ENCODE results near the gene TRMT44.

TRMT44 gene

DNA sequence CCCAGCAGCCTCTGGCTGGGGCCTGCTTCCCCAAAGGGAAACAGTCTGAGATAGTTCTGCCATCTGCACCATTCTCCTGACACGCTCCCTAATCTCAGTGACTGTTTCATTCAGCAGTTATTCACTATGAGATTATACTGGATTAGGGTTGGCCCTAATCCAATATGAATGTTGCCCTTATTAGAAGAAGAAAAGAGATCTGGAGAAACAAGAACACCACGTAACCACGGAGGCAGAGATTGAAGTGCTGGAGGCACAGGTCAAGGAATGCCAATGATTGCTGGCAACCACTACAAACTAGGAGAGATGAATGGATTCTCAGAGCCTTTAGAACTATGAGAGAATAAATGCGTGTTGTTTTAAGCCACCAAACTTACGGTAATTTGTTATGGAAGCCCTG is 7.4 kb upstream of the TRMT44 start:
- DNase-seq (ENCODE audit: low read depth in 3 of 3, low spot score in 1 of 3): no peak

- no peak for DNase-seq (ENCODE audit: low read depth in 3 of 3, low spot score in 1 of 3)
These were observed 6.1 kb upstream of the TRMT44 start for GRCh38 chr4:8434251-8435073.

DNA sequence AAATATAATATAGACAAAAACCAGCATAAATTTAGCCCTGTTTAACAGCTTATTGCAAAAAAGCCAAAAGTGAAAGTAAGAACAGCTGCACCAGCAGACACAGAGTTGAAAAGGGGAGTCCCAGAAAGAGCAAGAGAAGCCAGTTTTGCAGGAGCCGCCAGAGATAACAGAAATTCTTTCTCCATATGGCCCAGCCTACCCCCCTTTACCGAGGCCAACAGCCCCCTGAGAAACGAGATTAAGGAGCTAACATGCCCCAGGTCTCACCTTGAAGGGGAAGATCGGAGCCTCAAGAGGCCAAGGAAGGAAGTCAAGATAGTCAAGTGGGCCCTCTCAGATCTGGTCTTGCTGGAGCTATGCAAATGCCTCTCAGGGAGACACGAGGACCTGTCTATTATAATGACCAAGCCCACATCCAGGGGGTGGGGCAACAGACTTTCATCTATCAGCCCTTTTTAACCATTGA is 4.9 kb upstream of the TRMT44 start:
- DNase-seq (ENCODE audit: low read depth in 3 of 3, low spot score in 1 of 3): no peak

DNA sequence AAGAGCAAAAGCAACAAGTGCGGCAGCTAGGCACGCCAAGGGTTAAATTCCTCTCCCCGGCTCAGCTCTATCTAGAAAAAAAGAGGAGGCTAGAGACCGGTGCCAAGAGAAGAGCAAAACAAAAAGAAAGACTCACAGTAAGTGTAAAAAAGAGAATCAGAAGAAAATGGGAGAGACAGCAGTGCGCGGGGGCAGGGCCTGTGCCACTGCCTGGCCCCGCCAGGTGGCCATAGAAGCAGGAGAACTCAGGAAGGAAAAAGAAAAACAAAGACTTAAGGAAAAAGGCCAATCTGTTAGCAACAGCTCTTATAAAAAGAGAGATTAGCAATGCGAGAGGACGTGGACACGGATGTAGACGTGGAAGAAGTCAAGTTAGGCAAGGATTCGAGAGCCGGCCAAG is 3.3 kb upstream of the TRMT44 start:
- DNase-seq (ENCODE audit: low read depth in 3 of 3, low spot score in 1 of 3): no peak

- no peak for DNase-seq (ENCODE audit: low read depth in 3 of 3, low spot score in 1 of 3)
These were observed 1.8 kb upstream of the TRMT44 start for GRCh38 chr4:8438743-8439142.

DNA sequence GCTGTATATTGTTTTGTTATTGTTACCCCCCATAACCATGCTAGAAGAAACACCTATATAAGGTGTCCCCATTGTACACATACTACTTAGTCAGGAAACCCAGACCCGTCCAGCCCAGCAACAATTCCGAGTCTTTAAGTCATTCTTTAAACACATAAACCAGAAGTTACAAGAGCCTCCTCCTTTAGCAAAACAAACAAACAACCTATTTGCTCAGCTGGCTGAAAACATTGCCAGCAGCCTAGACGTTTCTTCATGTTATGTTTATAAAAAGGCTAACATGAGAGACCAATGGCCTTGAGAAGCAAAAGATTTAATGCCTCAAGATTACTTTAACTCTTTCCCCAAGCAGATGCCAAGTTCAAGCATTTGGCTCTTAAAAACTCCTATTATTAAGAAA is 1.4 kb upstream of the TRMT44 start:
- DNase-seq (ENCODE audit: low read depth in 3 of 3, low spot score in 1 of 3): no peak

DNA sequence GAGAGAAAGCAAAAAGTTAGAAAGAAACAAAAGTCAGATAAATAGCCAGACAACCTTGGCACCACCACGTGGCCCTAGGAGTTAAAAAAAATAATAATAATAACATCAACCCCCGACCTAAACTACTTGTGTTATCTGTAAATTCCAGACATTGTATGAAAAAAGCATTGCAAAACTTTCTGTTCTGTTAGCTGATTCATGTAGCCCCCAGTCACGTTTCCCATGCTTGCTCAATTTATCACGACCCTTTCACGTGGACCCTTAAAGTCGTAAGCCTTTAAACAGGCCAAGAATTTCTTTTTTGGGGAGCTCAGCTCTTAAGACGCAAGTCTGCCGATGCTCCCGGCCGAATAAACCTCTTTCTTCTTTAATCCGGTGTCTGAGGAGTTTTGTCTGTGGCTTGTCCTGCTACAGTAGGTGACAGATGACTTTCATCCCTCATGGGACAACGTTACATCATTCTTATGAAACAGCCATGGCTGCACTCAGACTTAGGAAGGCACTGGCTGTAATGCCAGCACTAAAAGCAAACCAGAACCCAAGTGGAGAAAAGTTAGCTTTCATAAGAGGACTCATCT is 574 bp upstream of the TRMT44 start:
- DNase-seq (ENCODE audit: low read depth in 3 of 3, low spot score in 1 of 3): no peak

DNA sequence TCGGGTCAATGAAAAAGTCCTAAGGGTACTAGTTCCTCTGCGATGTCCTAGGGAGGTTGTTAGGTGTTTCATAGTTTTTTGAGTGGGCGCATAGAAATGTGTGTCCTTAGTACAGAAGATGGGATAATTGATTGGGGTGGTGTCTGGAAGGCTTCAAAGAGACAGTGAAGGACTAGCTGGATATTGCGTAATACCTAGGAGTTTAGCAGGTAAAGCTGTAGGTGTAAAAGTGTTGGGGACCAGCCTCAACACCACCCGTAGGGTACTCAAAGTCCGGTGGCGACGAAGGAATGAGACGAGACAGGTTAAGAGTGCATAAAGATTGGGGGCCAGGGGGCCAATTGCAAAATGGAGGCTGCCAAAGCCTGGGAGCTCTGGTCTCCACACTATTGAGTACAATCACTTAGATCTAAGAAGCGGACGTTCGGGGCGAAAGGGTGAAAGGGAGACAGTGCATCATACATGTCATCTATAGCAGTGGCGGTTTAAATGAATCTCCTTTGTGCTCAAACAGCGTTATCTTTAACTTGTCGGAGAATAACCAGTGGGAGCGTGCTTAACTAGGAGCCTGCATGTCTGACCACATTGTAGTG is 1.0 kb downstream of the TRMT44 start:
- no peak for DNase-seq (ENCODE audit: low read depth in 3 of 3, low spot score in 1 of 3)

- no peak for DNase-seq (ENCODE audit: low read depth in 3 of 3, low spot score in 1 of 3)
These were observed 2.2 kb downstream of the TRMT44 start for GRCh38 chr4:8442596-8443358.

DNA sequence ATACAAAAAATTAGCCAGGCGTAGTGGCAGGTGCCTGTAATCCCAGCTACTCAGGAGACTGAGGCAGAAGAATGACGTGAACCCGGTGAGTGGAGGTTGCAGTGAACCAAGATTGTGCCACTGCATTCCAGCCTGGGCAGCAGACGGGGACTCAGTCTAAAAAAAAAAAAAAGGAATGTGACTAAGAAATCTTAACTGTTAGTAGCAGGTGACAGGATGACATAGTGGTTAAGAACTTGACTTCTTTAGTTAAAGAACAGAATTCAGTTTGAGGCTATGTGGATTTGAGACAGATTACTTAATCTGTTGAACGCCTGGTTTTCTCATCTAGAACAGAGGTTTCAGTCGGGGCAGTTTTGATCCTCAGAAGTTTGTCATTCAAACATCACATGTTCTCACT is 3.2 kb downstream of the TRMT44 start:
- DNase-seq (ENCODE audit: low read depth in 3 of 3, low spot score in 1 of 3): no peak

GRCh38 chr4:8446122-8446521 is 5.5 kb downstream of the TRMT44 start:
- no peak for DNase-seq (ENCODE audit: low read depth in 3 of 3, low spot score in 1 of 3)

GRCh38 chr4:8451440-8452182 is 11.0 kb downstream of the TRMT44 start:
- DNase-seq (ENCODE audit: low read depth in 3 of 3, low spot score in 1 of 3): no peak

GRCh38 chr4:8453957-8454356 is 13.4 kb downstream of the TRMT44 start:
- DNase-seq (ENCODE audit: low read depth in 3 of 3, low spot score in 1 of 3): no peak

DNA sequence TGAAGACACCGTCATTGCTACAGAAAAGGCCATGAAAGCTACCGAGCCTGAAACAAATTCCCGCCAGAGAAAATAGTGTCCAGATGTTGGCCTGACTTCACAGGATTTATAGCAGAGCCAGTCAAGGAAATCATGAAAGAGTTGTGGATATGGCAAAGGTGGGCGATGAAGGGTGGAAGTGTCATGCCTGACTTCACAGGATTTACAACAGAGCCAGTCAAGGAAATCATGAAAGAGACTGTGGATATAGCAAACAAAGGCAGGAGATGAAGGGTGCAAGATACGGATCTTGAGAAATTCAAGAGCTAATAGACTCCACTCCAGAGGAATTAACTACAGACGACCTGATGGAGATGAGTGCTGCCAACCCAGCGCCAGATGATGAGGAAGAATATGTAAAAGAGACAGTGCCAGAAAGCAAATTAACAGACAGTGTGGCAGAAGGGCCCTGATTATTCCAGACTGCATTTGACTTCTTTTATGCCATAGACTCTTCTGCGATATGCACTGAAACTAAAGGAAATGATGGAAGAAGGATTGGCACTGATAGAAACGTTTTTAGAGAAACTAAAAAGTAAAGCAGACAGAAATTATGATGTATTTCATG is 17.2 kb downstream of the TRMT44 start:
- DNase-seq (ENCODE audit: low read depth in 3 of 3, low spot score in 1 of 3): no peak

DNA sequence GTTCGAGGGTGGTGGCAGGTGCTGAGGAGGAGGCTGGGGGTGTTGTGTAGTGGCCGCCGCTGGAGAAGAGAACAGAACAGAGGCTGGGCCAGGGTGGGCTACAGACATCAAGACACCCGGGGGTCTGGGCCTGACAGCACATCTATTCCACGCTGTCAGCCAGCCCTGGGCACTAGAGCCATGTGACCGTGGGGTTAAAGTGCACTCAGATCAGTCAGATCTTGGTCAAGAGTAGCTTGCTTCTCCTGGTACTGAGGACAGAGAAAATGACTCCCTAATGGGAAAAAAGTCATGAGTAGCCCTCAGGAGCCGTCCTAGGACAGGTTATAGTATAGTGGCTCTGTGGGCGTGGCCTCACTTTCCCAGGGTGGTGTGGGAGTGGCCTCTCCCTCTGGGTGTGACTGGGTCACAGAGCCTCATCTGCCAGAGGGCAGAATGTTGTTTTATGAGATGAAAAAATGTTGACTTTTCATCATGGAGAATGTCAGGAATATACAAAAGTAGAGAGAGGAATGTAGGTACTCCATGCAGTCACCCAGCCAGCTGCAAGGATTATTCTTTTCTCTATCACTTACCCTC is 19.4 kb downstream of the TRMT44 start:
- no peak for DNase-seq (ENCODE audit: low read depth in 3 of 3, low spot score in 1 of 3)

GRCh38 chr4:8461086-8461485 is 20.5 kb downstream of the TRMT44 start:
- DNase-seq (ENCODE audit: low read depth in 3 of 3, low spot score in 1 of 3): no peak

DNA sequence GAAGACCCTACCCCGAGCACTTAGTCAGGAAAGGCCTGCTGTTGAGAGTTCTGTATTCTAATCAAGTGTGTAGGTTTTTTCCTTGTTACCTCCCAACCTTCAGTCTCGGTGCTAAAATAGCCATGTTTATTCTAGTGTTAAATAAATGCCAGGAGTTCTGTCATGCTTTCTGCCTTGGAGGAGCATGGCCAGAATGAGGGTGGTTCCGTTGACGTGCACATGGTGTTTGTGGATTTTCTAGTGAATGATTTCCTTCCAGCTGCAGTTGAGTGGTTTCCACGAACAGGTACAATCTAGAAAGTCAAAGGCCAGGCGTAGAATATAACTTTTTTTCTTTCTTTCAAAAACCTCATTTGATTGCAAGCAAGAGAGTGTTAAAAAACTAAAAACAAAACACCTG is 21.0 kb downstream of the TRMT44 start:
- no peak for DNase-seq (ENCODE audit: low read depth in 3 of 3, low spot score in 1 of 3)

DNA sequence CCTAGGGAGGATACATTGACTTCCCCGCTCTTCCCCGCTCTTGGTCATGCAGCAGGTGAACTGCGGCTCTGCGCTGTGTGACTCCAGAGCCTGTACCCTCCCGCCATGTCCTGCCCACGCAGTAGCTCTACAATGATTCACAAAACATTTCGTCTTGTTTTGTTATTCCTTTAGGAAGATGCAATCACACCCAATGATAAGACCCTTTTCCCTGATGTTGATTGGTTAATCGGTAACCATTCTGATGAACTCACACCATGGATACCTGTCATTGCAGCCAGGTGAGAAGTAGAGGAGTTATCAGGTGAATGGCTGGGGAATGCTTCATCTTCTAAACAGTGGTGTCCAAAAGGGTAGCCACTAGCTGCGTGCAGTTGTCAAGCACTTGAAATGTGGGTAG is 23.2 kb downstream of the TRMT44 start:
- no peak for DNase-seq (ENCODE audit: low read depth in 3 of 3, low spot score in 1 of 3)

DNA sequence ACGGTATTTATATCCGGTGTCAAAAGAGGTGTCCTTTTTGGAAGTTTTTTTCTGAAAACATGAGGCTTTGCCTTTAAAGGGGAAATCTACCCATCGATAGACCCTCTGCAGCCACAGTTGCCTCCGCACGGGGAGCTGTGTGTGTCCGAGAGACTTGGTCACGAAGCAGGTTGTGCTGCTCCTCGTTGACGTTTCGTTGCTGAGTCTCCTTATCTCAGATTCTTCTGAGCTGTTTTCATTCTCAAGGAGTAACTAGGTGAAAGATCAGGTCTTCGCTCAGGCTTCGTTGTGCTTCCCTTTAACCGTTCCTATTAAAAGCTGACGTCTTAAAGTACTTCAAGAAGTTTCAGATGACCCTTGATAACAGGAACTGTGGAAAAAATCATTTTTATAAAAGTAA is 23.8 kb downstream of the TRMT44 start:
- no peak for DNase-seq (ENCODE audit: low read depth in 3 of 3, low spot score in 1 of 3)

All from stimulated activated CD4-positive, alpha-beta T cell treated with anti-CD3 and anti-CD28 coated beads, TNF-alpha, amount 100 ng/mL, for 1 hour (primary cell).